Activated B cell treated with CpG ODN at 0.5 μM for 24 hours (primary cell): ENCODE results near the gene PTPN1. TPM values are rescaled to one million over a fixed set of nuclear protein-coding genes. Genes with fewer than 3 reads are reported as not detected.

Experiments
- ATAC-seq: fragments of 200-7000 bp; cut with Tn5 transposase; one replicate; pipeline ENCODE4 v1.10.0; 2021; ENCODE audit warnings: low read depth, mild to moderate bottlenecking, moderate library complexity
- CTCF ChIA-PET: fragments of 350-600 bp; sonication (Branson Sonifier 250); formaldehyde crosslinking; loops from one replicate; lab custom pipeline; 2021; ENCODE audit warnings: antibody characterized with exemption; lab: Charles Lee
- POLR2A ChIA-PET: fragments of 350-600 bp; sonication (Branson Sonifier 250); formaldehyde crosslinking; loops from one replicate; lab custom pipeline; 2021; ENCODE audit warnings: antibody characterized with exemption; lab: Charles Lee
- DNase-seq: peaks from one replicate; pipeline ENCODE4 v3.0.0; 2022
- H3K27ac Mint-ChIP-seq: one replicate; pipeline ENCODE4 v1.8.0; 2020; ENCODE audit warnings: mixed read lengths
- H3K27me3 Mint-ChIP-seq: one replicate; pipeline ENCODE4 v1.8.0; 2021; ENCODE audit warnings: mixed read lengths
- H3K36me3 Mint-ChIP-seq: one replicate; pipeline ENCODE4 v1.8.0; 2021; ENCODE audit warnings: low read depth, mixed read lengths
- H3K4me1 Mint-ChIP-seq: one replicate; pipeline ENCODE4 v1.8.0; 2021; ENCODE audit warnings: mixed read lengths
- H3K4me3 Mint-ChIP-seq: one replicate; pipeline ENCODE4 v1.8.0; 2020; ENCODE audit warnings: mild to moderate bottlenecking, mixed read lengths
- H3K9me3 Mint-ChIP-seq: one replicate; pipeline ENCODE4 v1.8.0; 2020; ENCODE audit warnings: mixed read lengths
- intact Hi-C: fragments of 100-400 bp; cut with micrococcal nuclease; formaldehyde crosslinking; loops from one replicate; pipeline ENCODE4 v1.15.1; 2024
- total RNA-seq: library from RNA; stranded (reverse); gene quantifications from 2 replicates; pipeline ENCODE4 v1.2.3, GENCODE V29; 2022
- TF ChIP-seq, protein P1 (sequence below): fragments of 200-600 bp; IDR thresholded peaks from one replicate; pipeline ENCODE4 v1.8.0; 2022; ENCODE audit warnings: antibody characterized with exemption, mild to moderate bottlenecking

PTPN1 gene
- total RNA-seq, 1 donor from 2014 or later: 227 TPM

DNA sequence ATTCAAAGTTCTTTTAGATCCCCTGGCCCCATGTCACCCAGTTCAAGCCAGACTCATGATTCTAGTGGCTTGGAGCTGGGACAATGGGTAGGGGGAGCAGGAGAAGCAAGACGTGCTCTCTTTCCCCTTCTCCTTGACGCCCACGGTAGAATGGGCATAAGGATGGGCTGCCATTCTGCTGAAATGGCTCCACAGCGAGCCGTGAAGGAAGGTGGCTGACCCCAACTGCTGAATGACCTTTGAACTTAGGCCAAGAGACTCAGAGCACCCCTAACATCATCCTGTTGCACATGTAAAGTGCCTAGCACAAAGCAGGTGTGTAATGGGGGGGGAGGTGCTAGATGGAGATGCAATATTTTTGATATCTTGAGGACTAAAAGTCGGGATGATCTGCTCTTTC, 15.8 kb upstream of the PTPN1 start:
- ChIA-PET POLR2A (no interaction called here), CTCF (no interaction called here)
- ATAC-seq: no peak
- DNase-seq: no peak
- TF ChIP-seq, protein P1, sequence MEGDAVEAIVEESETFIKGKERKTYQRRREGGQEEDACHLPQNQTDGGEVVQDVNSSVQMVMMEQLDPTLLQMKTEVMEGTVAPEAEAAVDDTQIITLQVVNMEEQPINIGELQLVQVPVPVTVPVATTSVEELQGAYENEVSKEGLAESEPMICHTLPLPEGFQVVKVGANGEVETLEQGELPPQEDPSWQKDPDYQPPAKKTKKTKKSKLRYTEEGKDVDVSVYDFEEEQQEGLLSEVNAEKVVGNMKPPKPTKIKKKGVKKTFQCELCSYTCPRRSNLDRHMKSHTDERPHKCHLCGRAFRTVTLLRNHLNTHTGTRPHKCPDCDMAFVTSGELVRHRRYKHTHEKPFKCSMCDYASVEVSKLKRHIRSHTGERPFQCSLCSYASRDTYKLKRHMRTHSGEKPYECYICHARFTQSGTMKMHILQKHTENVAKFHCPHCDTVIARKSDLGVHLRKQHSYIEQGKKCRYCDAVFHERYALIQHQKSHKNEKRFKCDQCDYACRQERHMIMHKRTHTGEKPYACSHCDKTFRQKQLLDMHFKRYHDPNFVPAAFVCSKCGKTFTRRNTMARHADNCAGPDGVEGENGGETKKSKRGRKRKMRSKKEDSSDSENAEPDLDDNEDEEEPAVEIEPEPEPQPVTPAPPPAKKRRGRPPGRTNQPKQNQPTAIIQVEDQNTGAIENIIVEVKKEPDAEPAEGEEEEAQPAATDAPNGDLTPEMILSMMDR: no peak
- no peaks in the 10 kb centered on the region for H3K9me3 Mint-ChIP-seq
- no peak overlapping the region for H3K4me3 Mint-ChIP-seq
- intact Hi-C loops: no loop called here
- H3K27ac Mint-ChIP-seq: no peak overlapping the region
- H3K4me1 Mint-ChIP-seq: peaks cover 41% of the 10 kb centered on the region
- H3K27me3 Mint-ChIP-seq: no peaks in the 10 kb centered on the region
- no peaks in the 10 kb centered on the region for H3K36me3 Mint-ChIP-seq

DNA sequence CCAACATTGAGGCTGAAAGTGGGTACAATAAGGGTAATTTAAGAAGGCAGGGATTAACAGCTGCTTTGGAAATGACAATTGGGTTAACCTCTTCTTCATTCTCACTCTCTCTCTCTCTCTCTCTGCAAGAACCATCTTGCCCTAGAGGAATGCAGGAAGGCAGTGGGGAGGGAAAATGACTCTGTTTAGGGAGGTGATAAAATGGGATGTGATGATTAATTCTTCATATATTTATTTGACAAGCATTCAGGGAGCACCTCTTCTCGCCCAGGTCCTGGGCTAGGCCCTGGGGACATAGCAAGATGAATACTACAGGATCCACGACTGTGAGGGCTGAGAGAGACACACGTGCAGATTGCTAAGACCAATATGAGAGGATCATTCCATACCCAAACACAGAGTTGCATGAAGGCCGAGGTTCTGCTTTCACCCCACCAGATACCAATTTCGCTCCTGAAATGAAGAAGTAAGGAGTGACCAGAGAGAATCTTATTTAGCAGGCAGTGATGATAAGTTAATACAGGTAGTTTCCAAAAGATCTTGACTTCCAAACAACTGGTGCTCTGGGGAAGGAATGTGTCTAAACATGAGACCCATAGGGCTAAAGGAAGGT, 13.3 kb upstream of the PTPN1 start:
- no peak for ATAC-seq
- ChIA-PET POLR2A (interaction anchor here (0.6 to 36.7 kb wide), 5 partner anchors 13 to 53 kb away, joined by 5 to 1679 read pairs (median 36); partner anchors contain the start of gene PTPN1), CTCF (interaction anchor here (1.7 kb wide), 1 partner anchor 77 kb away, joined by 4 read pairs; no protein-coding TSS in a partner anchor)
- TF ChIP-seq, protein P1: no peak
- H3K36me3 Mint-ChIP-seq: no peaks in the 10 kb centered on the region
- no peaks in the 10 kb centered on the region for H3K9me3 Mint-ChIP-seq
- H3K4me1 Mint-ChIP-seq: peaks cover 54% of the 10 kb centered on the region
- H3K27me3 Mint-ChIP-seq: no peaks in the 10 kb centered on the region
- intact Hi-C loops: no loop called here
- no peak for DNase-seq
- H3K4me3 Mint-ChIP-seq: no peak overlapping the region
- peak overlapping the region; percentile 47 for H3K27ac Mint-ChIP-seq

DNA sequence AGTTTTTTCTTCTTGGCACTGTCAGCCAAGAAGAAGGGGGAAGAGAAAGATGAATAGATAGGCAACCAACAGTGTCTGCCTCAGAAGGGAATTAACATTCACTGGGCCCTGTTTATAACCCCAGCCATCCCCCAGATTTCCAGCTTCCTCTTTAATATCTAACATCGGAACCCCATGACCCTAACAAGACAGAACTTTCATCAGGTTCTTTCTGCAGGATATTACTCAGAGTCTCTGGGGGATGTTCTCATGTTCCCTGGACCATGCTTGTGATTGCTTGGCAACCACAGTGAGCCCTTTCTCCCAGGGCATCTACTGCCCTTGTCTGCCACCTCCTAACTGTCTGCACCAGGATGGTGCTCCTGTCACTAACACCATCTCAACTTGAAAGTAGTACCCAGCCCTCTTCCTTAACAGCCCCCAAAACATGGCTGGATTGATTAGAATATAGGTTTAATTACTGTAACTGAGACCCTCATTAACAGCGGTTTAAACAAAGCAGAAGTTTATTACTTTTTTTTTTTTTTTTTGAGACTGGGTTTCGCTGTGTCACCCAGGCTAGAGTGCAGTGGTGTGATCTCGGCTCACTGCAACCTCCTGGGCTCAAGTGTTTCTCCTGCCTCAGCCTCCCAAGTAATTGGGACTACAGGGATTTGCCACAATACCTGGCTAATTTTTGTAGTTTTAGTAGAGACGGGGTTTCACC, 12.0 kb upstream of the PTPN1 start:
- H3K27me3 Mint-ChIP-seq: no peaks in the 10 kb centered on the region
- CTCF ChIA-PET: interaction anchor here (1.7 kb wide), 1 partner anchor 76 kb away, joined by 4 read pairs; no protein-coding TSS in a partner anchor
- intact Hi-C loops: loop anchor here (1.0 kb wide), 6 partner anchors 10 to 308 kb away; partner anchors contain the start of genes CEBPB and PTPN1
- DNase-seq (no peak), ATAC-seq (peak; percentile 81)
- peaks cover 49% of the 10 kb centered on the region for H3K4me1 Mint-ChIP-seq
- H3K36me3 Mint-ChIP-seq: no peaks in the 10 kb centered on the region
- peak overlapping the region; percentile 99 for H3K27ac Mint-ChIP-seq
- peak overlapping the region; percentile 71 for H3K4me3 Mint-ChIP-seq
- POLR2A ChIA-PET: interaction anchor here (0.6 to 36.7 kb wide), 7 partner anchors 11 to 1453 kb away, joined by 3 to 1679 read pairs (median 8); partner anchors contain the start of gene PTPN1
- H3K9me3 Mint-ChIP-seq: no peaks in the 10 kb centered on the region
- TF ChIP-seq, protein P1: no peak

DNA sequence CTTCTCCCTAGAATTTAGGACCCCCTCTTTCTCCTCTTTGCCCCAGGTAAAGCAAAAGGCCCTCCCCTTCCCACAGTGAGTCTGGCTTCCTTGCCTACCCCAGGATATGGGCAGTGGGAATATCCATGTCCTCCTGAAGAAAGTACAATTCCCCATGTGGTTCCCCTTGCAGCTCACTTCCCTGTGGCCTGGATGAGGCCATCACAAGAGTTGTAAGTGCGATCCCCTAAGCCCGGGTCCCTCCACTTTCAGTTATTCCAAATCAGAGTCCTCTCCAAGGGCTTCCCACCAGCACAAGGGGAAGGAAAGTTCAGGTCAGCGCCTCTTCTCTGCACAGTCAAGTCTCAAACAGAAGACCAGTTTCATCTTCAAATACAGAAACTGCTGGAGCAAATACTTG, 10.2 kb upstream of the PTPN1 start:
- no peaks in the 10 kb centered on the region for H3K36me3 Mint-ChIP-seq
- ATAC-seq (no peak), DNase-seq (no peak)
- peak overlapping the region; percentile 65 for H3K27ac Mint-ChIP-seq
- POLR2A ChIA-PET: interaction anchor here (5.8 to 36.7 kb wide), 2 partner anchors 12 to 50 kb away, joined by 64 to 1679 read pairs; partner anchors contain the start of gene PTPN1
- H3K4me3 Mint-ChIP-seq: no peak overlapping the region
- H3K4me1 Mint-ChIP-seq: peaks cover 56% of the 10 kb centered on the region
- intact Hi-C loops: no loop called here
- CTCF ChIA-PET: interaction anchor here (8.8 kb wide), 1 partner anchor 74 kb away, joined by 154 read pairs; no protein-coding TSS in a partner anchor
- no peaks in the 10 kb centered on the region for H3K9me3 Mint-ChIP-seq
- H3K27me3 Mint-ChIP-seq: no peaks in the 10 kb centered on the region
- TF ChIP-seq, protein P1: no peak
